ENCODE data around the gene ZNF618. TPM values are rescaled to one million over a fixed set of nuclear protein-coding genes. Genes with fewer than 3 reads are reported as not detected.

The ZNF618 gene
- polyA plus RNA-seq, 1 of the 3 experiments (the other 2 are of a cell fraction), result 6.2 TPM

DNA sequence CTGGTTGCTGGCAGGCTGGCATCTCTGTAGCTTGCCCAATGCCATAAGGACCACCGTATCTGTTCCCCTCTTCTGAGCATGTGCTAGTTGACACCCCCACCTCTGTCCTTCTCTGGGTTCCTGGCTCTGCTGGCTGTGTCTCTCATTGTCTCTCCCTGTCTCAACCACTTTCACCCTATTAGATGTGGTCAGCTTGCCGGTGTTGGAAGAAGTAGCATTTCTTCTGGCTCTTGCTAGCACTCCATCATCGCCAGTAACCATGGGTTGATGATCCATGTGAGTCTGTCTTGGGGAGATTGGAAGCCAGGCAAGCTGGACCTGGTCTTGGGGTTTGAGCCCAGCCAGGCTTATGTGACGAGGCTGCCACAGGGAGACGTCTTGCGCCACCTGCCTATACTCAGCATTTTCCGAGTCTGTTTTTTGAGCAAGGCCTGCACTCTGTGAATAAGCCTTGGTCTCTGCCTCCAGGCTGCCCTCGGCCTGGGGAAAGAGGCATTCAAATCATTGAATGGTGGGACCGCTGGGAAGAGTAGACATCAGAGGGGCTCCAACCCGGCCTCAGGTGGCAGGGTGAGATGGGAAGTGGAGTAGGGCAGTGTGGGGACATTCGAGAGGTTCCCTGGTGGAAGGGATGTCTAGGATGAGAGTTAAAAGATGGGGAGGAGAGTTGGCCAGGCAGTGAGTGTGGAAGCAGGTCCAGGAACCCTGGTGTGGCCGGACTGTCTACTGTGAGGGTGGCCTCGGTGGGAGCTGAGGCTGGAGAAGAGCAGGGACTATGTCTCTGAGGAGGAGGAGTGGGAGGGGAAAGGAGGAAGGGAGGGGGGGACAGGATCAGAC, 74.3 kb downstream of the ZNF618 start (continued):
- TF ChIP-seq, protein P1, sequence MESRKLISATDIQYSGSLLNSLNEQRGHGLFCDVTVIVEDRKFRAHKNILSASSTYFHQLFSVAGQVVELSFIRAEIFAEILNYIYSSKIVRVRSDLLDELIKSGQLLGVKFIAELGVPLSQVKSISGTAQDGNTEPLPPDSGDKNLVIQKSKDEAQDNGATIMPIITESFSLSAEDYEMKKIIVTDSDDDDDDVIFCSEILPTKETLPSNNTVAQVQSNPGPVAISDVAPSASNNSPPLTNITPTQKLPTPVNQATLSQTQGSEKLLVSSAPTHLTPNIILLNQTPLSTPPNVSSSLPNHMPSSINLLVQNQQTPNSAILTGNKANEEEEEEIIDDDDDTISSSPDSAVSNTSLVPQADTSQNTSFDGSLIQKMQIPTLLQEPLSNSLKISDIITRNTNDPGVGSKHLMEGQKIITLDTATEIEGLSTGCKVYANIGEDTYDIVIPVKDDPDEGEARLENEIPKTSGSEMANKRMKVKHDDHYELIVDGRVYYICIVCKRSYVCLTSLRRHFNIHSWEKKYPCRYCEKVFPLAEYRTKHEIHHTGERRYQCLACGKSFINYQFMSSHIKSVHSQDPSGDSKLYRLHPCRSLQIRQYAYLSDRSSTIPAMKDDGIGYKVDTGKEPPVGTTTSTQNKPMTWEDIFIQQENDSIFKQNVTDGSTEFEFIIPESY (IDR thresholded peaks at IDR 0.05; ENCODE audit: borderline replicate concordance, low read depth), result no peak
- no peak for TF ChIP-seq FOXJ3 (CRISPR knock-in tag; IDR thresholded peaks at IDR 0.05)
- no peak for TF ChIP-seq JUND (IDR thresholded peaks at IDR 0.05)
- no peak for TF ChIP-seq TEAD4 (IDR thresholded peaks at IDR 0.05; ENCODE audit: borderline replicate concordance, insufficient read depth)
- TF ChIP-seq CHD2 (IDR thresholded peaks at IDR 0.05; ENCODE audit: low read length, partially characterized antibody), result no peak
- TF ChIP-seq, protein P2, sequence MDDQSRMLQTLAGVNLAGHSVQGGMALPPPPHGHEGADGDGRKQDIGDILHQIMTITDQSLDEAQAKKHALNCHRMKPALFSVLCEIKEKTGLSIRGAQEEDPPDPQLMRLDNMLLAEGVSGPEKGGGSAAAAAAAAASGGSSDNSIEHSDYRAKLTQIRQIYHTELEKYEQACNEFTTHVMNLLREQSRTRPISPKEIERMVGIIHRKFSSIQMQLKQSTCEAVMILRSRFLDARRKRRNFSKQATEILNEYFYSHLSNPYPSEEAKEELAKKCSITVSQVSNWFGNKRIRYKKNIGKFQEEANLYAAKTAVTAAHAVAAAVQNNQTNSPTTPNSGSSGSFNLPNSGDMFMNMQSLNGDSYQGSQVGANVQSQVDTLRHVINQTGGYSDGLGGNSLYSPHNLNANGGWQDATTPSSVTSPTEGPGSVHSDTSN (IDR thresholded peaks at IDR 0.05), result no peak
- no peak for TF ChIP-seq SIN3A (IDR thresholded peaks at IDR 0.05; ENCODE audit: borderline replicate concordance, low read depth, low read length)
- TF ChIP-seq GABPA (IDR thresholded peaks at IDR 0.05; ENCODE audit: low read depth), result no peak

DNA sequence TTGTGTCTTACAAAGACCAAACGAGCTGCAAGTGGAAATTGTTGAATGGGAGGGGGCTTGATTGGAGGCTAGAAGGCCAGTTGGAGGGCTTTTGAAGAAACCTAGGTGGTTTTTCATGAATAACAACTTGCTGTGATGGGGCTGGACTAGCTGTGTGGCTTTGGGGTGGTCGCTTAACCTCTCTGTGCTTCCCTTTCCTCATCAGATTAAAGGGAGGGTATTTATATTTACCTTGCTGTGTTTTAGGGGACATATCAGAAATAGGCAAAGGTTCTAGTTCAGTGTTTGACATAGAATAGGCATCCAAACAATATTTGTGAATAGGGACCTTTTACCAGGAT, 74.9 kb downstream of the ZNF618 start:
- Histone ChIP-seq H4K20me1 (ENCODE audit: insufficient read depth) (peaks cover 5% of the 10 kb centered on the region; the same call in 1 of the 2 replicates), H3K4me3 (ENCODE audit: low read depth in 2 of 2, low read length in 1 of 2) (no peak overlapping the region), H2AFZ (ENCODE audit: low read depth) (no peak overlapping the region), H3K27ac (ENCODE audit: low read depth in 2 of 2, low read length in 1 of 2) (no peak overlapping the region), H3F3A (replicated peaks; ENCODE audit: insufficient read depth) (peaks cover 30% of the 10 kb centered on the region), H3K4me1 (ENCODE audit: control insufficient read depth in 1 of 2, insufficient read depth in 2 of 2, low read depth in 1 of 2, low read length in 1 of 2) (peaks cover 26 to 31% of the 10 kb centered on the region in 2 experiments; a peak in 3 of 4 replicates), H3K79me2 (ENCODE audit: insufficient read depth) (peaks cover 63% of the 10 kb centered on the region), H3K9me2 (no peaks in the 10 kb centered on the region), H3K27me3 (ENCODE audit: insufficient read depth) (no peaks in the 10 kb centered on the region), H3K9me3 (no peaks in the 10 kb centered on the region), H3K36me3 (replicated peaks in 1 of 2; ENCODE audit: control insufficient read depth in 1 of 2, insufficient read depth in 2 of 2, low read length in 1 of 2) (peaks cover 0 to 2% of the 10 kb centered on the region in 2 experiments), H3K9ac (no peak overlapping the region), H3K4me2 (no peak overlapping the region)
- WGBS (ENCODE audit: low lambda C conversion rate), result 92% methylated on average over 2 of the region's 2 CpGs
- ChIA-PET CTCF (no interaction called here), POLR2A (no interaction called here)
- DNase-seq, result no peak
- TF ChIP-seq JUND (IDR thresholded peaks at IDR 0.05), result no peak
- TF ChIP-seq, protein P3, sequence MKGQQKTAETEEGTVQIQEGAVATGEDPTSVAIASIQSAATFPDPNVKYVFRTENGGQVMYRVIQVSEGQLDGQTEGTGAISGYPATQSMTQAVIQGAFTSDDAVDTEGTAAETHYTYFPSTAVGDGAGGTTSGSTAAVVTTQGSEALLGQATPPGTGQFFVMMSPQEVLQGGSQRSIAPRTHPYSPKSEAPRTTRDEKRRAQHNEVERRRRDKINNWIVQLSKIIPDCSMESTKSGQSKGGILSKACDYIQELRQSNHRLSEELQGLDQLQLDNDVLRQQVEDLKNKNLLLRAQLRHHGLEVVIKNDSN (IDR thresholded peaks at IDR 0.05; ENCODE audit: borderline replicate concordance, low read depth), result no peak

DNA sequence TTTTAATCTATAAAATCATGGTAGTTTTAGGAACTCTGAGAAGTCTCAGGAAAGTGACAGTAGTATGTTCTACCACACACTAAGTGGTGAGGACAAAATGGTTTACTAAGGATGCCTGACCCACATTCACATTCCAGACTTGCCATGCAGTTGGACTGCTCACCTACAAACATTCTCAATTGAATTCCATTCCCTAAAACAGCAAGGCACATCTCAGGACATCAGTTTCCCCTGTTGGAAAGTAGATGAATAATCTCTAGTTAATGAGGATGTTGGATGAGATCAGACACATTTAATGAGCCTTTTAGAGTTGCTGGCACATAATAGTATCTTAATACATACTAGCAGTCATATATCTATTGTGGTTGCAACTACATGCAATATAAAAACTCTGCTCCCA, 76.6 kb downstream of the ZNF618 start:
- DNase-seq, result no peak
- Histone ChIP-seq H3K9ac (no peak overlapping the region), H4K20me1 (ENCODE audit: insufficient read depth) (peaks cover 3% of the 10 kb centered on the region; the same call in 1 of the 2 replicates), H3K27ac (ENCODE audit: low read depth in 2 of 2, low read length in 1 of 2) (peak overlapping the region in 1 of 2 experiments; percentile 59; a peak in 1 of 4 replicates), H3K4me2 (no peak overlapping the region; the same call in 1 of the 2 replicates), H3F3A (replicated peaks; ENCODE audit: insufficient read depth) (peaks cover 40% of the 10 kb centered on the region), H3K79me2 (ENCODE audit: insufficient read depth) (peaks cover 64% of the 10 kb centered on the region), H3K4me3 (ENCODE audit: low read depth in 2 of 2, low read length in 1 of 2) (no peak overlapping the region), H3K27me3 (ENCODE audit: insufficient read depth) (no peaks in the 10 kb centered on the region), H3K4me1 (ENCODE audit: control insufficient read depth in 1 of 2, insufficient read depth in 2 of 2, low read depth in 1 of 2, low read length in 1 of 2) (peaks cover 31 to 40% of the 10 kb centered on the region in 2 experiments), H2AFZ (ENCODE audit: low read depth) (no peak overlapping the region), H3K36me3 (replicated peaks in 1 of 2; ENCODE audit: control insufficient read depth in 1 of 2, insufficient read depth in 2 of 2, low read length in 1 of 2) (no peaks in the 10 kb centered on the region), H3K9me2 (no peaks in the 10 kb centered on the region), H3K9me3 (no peaks in the 10 kb centered on the region)
- ChIA-PET POLR2A (no interaction called here), CTCF (no interaction called here)
- TF ChIP-seq CHD2 (IDR thresholded peaks at IDR 0.05; ENCODE audit: low read length, partially characterized antibody) (no peak), YY1 (IDR thresholded peaks at IDR 0.05; ENCODE audit: low read depth) (no peak), SIN3A (IDR thresholded peaks at IDR 0.05; ENCODE audit: borderline replicate concordance, low read depth, low read length) (no peak), RXRA (IDR thresholded peaks at IDR 0.05; ENCODE audit: borderline replicate concordance, low read depth) (no peak), RFX5 (IDR thresholded peaks at IDR 0.05; ENCODE audit: low read length) (no peak), TEAD4 (IDR thresholded peaks at IDR 0.05; ENCODE audit: borderline replicate concordance, insufficient read depth) (no peak)
- TF ChIP-seq, protein P4, sequence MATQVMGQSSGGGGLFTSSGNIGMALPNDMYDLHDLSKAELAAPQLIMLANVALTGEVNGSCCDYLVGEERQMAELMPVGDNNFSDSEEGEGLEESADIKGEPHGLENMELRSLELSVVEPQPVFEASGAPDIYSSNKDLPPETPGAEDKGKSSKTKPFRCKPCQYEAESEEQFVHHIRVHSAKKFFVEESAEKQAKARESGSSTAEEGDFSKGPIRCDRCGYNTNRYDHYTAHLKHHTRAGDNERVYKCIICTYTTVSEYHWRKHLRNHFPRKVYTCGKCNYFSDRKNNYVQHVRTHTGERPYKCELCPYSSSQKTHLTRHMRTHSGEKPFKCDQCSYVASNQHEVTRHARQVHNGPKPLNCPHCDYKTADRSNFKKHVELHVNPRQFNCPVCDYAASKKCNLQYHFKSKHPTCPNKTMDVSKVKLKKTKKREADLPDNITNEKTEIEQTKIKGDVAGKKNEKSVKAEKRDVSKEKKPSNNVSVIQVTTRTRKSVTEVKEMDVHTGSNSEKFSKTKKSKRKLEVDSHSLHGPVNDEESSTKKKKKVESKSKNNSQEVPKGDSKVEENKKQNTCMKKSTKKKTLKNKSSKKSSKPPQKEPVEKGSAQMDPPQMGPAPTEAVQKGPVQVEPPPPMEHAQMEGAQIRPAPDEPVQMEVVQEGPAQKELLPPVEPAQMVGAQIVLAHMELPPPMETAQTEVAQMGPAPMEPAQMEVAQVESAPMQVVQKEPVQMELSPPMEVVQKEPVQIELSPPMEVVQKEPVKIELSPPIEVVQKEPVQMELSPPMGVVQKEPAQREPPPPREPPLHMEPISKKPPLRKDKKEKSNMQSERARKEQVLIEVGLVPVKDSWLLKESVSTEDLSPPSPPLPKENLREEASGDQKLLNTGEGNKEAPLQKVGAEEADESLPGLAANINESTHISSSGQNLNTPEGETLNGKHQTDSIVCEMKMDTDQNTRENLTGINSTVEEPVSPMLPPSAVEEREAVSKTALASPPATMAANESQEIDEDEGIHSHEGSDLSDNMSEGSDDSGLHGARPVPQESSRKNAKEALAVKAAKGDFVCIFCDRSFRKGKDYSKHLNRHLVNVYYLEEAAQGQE (IDR thresholded peaks at IDR 0.05; ENCODE audit: low read depth, low read length), result no peak
- TF ChIP-seq, protein P2 (IDR thresholded peaks at IDR 0.05), result no peak
- TF ChIP-seq, protein P5, sequence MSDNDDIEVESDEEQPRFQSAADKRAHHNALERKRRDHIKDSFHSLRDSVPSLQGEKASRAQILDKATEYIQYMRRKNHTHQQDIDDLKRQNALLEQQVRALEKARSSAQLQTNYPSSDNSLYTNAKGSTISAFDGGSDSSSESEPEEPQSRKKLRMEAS (IDR thresholded peaks at IDR 0.05; ENCODE audit: low read depth), result no peak
